ENCODE results near the gene CLPTM1.

DNA sequence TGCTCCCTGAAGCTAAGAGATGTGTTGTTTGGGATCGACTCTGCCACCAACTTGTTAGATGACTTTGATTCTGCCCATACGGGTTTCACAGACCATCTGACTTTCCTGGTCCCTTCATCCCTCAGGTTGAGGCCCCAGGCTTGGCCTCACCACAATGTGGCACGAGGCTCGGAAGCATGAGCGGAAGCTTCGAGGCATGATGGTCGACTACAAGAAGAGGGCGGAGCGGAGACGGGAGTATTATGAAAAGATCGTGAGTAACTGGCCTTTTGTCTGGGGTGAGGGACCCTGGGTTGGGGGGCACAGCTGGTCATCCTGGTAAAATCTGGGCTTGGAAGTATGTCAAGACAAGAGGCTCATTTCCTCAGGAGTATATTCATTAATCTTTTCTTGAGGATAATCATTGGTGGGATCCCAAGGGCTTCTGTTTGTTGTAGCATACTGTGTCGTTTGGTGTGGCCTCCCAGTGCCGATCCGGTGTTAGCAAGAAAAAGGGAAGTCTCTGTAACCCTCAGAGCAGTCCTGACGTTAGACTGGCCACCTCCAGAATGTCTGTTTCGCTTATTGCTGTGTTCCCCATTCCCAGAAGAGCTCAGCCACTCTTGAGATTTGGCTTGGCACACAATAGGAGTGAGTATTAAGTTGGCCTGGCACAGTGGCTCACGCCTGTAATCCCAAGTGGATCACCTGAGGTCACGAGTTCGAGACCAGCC is 85.0 kb downstream of the CLPTM1 start:
- TF ChIP-seq, protein P1, sequence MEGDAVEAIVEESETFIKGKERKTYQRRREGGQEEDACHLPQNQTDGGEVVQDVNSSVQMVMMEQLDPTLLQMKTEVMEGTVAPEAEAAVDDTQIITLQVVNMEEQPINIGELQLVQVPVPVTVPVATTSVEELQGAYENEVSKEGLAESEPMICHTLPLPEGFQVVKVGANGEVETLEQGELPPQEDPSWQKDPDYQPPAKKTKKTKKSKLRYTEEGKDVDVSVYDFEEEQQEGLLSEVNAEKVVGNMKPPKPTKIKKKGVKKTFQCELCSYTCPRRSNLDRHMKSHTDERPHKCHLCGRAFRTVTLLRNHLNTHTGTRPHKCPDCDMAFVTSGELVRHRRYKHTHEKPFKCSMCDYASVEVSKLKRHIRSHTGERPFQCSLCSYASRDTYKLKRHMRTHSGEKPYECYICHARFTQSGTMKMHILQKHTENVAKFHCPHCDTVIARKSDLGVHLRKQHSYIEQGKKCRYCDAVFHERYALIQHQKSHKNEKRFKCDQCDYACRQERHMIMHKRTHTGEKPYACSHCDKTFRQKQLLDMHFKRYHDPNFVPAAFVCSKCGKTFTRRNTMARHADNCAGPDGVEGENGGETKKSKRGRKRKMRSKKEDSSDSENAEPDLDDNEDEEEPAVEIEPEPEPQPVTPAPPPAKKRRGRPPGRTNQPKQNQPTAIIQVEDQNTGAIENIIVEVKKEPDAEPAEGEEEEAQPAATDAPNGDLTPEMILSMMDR (IDR thresholded peaks at IDR 0.05 in 8 of 11, conservative IDR thresholded peaks at IDR 0.05 in 3 of 11) = no peak
- TF ChIP-seq POLR2A (IDR thresholded peaks at IDR 0.05) = no peak
- no peak for TF ChIP-seq POLR2AphosphoS5 (IDR thresholded peaks at IDR 0.05)

All from spleen (tissue), 7 donors.